ENCODE results near the gene MAPKAPK2.
"Not testable (repeated sequence)": the region's sequence is repeated elsewhere in the genome, so short reads cannot be mapped to it uniquely, and the experiment has no call there.

MAPKAPK2 gene

DNA sequence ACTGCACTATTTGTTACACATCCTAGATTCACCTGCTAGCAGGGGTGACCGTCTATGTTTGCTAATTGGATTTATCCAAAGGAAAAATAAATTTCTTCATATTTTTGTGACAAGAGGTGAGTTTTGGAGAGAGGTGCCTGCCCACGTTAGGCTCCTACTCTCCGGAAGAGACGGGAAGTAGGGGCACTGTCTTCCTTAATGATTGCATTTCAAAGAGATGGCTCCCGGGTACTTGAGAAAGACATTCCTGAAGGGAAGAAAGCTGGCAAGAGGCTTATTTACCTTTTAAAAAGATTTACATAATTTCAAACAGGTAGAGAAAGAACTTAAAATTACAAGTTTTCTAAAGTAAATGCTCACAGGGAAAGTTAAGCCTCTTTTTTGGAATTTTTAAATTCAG is 67.2 kb downstream of the MAPKAPK2 start:
- no peak for DNase-seq

DNA sequence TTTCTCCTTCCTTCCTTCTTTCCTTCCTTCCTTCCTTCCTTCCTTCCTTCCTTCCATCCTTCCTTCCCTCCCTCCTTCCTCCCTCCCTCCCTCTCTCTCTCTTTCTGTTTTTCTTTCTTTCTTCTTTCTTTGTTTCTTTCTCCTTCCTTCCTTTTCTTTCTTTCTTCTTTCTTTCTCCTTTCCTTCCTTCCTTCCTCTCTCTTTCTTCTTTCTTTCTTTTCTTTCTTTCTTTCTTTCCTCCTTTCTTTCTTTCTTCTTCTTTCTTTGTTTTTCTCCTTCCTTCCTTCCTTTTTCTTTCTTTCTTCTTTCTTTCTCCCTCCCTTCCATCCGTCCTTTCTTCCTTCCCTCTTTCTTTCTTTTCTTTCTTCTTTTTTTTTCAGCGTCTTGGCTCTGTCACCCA is 67.8 kb downstream of the MAPKAPK2 start:
- DNase-seq: no peak

DNA sequence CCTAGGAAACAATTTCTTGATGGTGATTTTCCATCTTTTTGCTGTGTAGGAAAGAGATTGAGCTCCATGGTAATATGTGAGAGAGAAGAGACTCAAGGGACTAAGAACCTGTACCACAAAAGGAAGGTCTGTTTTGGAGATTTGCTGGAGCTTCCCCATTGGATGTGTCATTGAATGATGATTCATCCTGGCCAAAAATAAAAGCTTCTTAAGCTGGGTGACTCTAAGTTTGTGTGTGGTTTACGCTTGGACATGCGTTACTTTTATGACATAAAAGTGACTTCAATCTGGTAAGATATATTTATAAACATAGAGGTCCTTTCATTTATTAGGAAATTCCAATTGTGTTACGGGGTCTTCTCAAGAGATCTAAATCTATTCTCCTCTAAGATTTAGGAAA is 68.4 kb downstream of the MAPKAPK2 start:
- DNase-seq: peak; percentile 88

DNA sequence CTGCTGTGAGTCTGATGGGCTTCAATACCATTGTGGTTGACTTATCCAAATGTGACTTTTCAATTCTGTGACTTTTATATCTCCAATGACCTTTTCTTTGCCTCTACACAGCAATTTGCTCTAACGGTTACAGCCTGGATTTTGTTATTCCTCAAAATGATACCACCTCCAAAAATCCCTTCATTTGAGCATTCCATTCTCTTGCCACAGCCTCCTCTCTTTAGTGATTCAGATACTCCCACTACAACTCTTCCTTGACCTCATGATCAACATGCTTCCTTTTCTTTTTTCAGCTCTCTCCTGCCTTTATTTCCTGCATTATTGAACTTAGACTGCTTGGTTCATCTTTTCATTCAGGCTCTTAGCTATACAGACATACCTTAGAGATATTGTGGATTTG is 69.3 kb downstream of the MAPKAPK2 start:
- DNase-seq: no peak

DNA sequence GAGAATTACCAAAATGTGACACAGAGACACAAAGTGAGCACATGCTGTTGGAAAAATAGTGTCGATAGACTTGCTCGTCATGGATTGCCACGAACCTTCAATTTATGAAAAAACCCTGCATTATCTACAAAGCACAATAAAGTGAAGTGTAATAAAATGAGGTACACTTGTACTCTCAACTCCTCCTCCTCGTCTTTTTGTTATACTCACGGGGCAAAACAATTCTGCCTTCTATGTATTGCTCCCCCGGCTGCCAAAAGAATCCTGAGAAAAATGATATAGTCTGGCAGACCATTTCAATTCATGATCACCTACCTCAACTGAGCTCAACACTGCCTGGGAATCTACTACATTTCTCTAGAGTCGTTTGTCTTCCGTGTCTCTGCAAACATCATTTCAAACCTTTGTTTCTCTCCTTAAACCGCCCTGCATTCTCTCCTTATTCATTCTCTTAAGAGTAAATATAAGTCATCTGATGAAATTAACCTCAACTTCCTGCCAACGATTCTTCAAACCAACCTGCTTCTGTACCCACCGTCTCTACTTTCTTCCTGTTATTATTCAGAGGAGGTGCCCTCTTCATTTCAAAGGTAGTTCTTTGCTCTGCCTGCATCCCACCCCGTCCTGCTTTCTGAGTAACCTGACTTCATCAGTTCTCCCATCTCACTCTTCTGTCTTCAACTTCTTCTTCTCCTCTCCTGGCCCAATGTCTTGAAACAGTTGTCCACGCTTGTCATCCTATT is 73.0 kb downstream of the MAPKAPK2 start:
- no peak for DNase-seq

DNA sequence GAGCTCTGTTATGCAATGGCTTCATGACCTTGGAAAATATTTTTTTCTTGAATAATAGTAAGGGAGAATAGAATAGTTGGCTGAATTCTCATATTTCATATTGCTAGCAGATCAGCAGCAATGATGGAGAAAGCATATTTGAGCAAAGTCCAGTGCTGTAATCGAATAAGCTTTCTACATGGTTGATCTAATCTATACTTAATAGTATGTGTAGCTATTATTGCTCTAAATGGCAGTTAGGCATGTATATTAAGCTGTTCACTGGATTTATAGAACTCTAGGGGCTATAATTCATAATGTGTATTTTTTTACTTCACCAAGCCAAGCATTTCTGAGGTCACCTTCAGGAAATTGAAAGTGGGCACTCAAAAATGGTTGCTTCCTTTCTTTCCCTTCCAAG is 75.9 kb downstream of the MAPKAPK2 start:
- DNase-seq: no peak

DNA sequence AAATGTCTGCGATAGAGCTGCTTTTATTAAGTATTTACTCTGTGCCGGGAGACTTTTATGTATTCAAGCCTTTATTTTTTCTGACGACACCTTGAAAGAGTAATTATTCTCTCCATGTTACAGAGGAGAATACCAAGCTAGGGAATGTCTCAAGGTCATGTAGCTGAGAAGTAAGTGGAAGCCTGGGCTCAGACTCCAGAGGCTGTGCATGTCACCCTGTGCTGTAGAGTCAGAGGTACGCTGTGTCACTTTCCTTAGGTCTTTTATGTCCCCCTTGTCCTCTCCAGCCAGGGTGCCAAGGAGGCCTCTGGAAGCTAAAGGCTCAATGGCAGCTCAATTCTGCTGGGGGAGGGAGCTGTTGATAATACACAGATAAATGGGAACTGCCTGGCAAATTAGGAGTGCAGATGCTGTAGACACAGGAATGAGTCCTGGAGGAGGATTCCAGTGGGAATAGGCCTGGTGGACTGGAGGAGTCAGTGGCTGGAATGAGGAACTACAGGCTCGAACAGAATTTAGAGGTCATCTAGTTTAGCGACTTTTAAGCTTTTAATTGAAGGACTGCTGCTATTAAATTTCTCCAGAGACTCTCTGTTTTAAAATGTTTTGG is 76.6 kb downstream of the MAPKAPK2 start:
- DNase-seq: no peak

DNA sequence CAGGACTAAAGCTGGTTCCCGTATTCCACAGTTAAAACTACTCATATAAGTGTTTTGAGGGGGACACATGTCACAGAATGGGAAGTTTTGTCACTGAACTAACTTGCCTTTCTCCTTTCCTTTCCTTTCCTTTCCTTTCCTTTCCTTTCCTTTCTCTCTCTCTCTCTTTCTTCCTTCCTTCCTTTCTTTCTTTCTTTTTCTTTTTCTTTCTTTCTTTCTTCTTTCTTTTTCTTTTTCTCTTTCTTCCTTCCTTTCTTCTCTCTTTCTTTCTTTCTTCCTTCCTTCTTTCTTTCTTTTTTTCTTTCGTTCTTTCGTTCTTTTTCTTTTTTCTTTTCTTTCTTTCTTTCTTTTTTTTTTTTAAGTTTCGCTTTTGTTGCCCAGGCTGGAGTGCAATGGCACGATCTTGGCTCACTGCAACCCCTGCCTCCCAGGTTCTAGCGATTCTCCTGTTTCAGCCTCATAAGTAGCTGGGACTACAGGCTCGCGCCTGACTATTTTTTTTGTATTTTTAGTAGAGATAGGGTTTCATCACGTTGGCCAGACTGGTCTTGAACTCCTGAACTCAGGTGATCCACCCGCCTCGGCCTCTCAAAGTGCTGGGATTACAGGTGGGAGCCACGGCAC is 78.1 kb downstream of the MAPKAPK2 start:
- not testable (repeated sequence) for DNase-seq

DNA sequence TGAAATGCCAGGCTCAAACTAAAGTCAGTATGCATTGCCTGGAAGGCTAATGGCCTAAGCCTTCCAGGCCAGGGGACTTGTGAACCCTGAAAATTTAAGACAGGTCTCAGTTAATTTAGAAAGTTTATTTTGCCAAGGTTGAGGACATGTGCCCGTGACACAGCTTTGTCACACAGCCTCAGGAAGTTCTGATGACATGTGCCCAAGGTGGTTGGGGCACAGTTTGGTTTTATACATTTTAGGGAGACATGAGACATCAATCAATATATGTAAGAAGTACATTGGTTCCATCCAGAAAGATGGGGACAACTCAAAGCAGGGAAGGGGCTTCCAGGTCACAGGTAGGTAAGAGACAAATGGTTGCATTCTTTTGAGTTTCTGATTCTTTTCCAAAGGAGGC is 81.1 kb downstream of the MAPKAPK2 start:
- not testable (repeated sequence) for DNase-seq

DNA sequence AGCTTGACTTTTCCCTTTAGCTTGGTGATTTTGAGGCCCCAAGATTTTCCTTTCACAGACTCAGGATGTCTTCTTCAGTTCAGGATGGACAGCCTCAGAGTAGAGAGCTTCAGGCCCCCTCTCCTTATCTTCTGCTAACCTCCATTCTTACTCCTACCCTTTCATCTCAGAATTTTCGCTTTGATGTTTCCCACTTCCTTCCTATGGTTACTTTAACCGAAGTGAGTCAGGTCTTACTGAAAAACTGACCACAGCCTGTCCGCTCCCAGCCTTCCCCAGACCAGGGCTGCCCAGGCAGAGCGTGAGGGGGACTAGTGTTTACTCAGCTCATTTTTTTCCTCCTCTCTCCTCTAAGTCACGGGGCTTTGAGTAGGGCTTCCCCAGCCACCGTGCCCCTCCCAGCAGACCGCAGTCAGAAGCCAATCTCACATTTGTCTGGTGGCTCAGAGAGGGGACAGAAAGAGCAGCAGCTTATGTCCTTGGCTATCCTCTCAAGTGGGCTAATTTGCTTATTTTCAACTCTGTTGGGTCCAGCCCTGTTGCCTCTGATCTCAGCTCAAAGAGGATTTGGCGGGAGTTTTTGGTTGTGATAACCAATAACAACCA is 81.6 kb downstream of the MAPKAPK2 start:
- DNase-seq: peak; percentile 88

DNA sequence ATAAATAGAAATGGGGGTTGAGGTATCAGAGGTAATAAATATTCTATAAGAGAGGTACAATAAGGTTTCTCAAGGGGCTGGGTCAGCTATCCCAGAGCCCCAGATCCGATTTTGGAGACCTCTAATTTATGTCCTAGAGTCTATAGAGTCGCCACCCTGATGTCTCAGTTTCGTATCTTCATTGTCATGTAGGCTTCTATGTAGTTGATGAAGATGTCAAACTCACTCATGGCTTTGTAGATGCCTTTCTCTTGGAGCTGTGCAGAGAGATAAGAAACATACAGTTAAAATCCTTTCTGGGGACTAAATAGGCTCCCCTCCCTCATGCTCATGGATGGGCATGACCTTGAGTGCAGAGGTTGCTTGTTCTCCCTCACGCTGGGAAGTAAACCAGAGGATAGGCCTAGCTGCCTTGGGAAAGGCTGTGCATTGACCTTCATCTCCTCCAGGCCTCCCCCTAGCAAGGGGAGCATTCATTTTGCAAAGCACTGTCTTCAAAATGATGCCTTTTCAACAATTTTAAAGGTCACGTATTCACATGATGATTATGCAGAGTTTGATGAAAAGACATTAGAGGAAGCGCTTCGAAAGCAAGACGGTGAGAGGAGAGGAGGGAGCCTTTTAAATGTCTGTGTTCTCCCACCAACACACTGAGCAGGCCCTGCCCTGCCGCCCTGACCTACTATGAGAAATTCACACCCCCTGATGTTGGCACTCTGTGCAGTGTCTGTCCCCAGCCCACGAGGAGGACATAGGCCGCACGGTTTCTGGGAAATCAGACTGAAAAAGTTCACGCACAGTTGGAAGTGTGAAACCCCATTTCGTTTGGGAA is 84.0 kb downstream of the MAPKAPK2 start:
- no peak for DNase-seq

DNA sequence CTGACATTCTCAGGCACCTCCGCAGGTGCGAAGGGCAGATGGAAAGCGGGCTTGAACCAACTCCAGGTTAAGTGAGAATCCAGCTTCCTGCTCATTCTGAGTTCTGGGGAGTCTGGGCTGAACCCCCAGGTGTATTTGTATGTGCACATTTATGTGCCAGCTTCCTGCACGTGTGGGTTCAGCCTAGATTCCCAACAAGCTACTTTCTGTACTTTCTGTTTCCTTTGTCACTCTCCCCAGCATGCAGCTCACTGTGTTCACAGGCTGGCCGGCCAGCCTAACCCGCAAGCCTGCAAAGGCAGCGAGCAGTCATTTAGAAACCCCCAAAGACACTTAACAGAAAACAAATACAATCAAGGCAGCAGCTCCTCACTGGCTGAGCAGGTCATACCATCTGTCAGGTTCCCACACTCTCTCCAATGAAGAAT is 84.6 kb downstream of the MAPKAPK2 start:
- DNase-seq: no peak

DNA sequence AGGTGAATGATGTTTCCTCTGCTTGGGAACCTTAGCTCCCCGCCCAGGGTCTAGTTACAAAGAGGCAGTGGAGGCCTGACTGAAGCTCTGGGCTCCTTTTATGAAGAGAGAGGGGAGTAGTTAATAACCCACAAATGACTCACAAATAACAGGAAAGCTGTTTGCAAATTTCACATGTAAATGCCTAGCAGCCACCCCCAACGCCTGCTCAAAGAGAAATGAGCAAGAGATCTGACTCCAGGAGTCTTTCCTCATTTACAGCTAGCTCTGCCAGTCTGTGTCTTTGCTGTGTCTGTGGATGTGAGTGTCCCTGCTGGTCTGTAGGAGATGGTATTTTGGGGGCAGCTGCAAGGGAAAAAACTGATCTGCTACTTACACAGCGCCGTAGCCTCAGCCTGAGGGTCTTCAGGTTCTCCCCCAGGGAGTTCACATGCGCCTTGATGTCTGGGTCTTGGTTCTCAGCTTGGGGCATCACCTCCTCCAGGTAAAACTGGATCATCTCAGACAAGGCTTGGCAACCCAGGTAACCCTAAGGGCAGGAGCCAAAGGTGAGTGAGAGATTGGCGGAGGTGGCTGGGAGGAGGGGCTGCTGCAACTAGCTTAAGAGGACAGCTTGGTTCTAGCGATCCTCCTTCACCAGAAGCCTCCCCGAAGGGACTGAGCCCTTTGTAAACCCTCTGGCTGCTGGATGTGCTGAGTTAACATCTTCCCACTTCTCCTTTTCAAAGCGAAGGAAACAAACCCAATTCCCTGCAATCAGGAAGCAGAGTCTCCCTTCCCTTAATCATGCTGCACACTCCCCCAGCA is 86.0 kb downstream of the MAPKAPK2 start, which contains the start of gene IL19:
Gene IL19 (plus strand): TSS at position 243 of the 807 bp plus-strand sequence. CDS start 65,890 bp downstream, outside the sequence.
- DNase-seq: peak; percentile 89

DNA sequence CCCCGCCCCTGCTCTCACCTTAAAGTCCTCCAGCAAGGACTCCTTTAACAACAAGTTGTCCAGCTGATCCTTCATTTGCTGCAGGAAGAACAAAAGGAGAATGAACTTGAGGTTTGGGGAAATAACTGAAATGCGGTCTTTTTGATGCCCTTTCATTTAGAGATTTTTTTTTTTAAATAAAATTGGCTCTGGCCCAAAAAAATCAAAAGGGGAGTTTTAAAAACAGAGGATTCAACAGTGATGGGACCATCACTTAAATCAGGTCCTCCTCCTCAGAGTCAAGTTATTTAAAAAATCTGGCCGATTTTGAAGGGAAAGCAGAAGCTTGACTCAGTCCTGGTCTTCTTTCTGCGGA is 86.6 kb downstream of the MAPKAPK2 start:
- no peak for DNase-seq

DNA sequence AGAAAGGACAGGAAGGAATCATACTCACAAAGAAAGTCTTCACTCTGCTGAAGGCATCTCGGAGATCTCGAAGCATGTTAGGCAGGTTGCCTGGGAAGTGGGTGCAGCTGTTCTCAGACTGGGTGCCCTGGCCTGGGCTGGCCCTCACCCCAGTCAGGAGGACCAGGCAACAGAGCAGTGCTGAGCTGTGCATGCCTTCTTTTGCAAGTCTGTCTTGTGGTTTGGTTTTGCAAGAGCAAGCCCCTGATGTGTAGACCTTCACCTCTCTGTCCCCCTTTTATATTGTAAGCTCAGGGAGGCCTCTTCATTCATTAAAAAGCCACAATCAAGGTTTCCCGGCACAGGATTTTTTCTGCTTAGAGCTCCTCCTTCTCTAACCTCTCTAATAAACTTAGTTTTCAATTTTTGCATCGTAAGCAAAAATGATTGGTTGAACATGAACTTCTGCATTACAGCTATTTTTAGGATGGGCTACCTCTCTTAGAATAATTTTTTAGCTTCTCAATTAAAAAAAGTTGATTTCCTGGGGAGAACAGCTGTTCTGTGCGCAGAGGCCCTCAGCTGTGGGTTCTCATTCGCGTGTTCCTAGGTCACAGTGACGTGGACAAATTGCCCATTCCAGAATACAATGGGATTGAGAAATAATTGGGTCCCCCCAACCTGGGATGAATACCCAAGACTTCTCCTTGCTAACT is 87.7 kb downstream of the MAPKAPK2 start, which contains the start of gene IL10:
Gene IL10 (minus strand): TSS at position 252 of the 695 bp plus-strand sequence. CDS start 59 bp downstream, at position 193.
- peak; percentile 64 for DNase-seq

DNA sequence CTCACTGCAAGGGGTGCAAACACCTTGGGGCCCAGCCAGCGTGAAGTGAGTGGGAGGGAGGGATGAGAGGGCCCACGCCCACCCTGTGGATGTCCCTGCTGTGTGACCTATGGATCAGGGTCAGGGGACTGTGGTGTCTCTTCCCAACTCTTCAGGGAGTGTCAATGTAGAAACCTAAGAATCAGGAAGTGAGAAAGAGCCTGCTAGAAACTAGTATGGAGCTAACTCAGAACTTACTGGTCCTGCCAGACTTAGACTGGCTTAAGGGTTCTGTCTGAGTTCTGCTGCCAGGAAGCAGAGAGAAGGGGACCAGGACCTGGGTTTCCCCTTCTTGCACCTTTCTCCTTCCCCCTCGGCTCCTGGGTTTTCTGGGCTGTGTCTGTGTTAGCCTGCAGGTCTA is 89.4 kb downstream of the MAPKAPK2 start:
- peak; percentile 77 for DNase-seq

DNA sequence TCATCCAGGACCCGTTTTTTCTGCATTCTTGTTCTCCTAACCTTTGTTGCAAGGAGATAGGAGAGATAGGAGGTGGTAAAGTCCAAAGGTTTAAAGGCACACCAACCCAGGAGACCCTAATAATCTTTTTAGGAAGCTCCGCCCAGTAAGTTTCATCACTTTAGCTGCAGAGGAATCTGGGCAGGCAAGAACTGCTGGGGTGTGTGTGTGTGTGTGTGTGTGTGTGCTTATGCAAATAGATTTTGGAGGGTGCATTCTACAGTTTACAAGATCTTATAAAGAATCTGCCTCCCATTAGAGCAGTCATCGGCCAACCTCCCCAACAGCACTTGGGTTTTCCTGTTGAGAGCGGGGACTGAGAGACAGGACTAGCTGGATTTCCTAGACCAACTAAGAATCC is 91.5 kb downstream of the MAPKAPK2 start:
- DNase-seq: peak; percentile 37

DNA sequence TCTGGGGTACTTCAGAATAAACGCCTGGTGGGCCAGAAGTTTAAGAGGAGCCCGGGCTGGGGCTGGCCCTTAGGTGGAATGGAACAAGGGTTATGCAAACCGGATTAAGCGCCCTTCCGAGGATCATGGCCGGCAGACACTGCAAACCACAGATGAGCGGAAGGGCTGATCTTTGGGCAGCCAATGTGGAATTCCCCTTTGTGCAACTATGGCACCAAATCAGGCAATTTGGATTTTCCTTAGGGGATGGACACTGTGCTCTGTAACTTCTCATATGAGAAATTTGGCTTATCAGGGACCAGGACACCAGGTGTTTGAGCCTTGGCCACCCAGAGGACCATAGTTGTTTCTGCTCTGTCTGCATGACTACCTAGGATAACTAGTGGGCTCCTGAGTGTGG is 93.3 kb downstream of the MAPKAPK2 start:
- peak; percentile 17 for DNase-seq

DNA sequence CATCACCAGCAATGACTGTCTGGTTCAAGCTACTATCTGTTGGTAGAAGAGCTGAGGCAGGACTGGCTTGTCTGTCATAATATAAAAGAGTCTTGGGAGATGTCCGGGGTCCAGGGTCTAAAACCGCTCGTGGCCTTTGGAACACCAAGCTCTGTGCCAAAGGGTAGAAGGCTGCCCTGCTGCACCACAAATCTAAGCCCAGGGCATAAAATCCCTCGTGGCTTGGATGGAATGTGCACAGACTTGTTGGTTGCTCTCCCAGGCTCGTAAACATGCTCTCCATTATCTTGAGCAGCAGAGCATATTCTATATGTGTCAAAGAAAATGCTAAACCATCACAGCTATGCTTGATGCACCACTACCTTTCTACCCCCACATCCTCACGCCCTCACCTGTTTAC is 94.2 kb downstream of the MAPKAPK2 start:
- DNase-seq: not testable (repeated sequence)

DNA sequence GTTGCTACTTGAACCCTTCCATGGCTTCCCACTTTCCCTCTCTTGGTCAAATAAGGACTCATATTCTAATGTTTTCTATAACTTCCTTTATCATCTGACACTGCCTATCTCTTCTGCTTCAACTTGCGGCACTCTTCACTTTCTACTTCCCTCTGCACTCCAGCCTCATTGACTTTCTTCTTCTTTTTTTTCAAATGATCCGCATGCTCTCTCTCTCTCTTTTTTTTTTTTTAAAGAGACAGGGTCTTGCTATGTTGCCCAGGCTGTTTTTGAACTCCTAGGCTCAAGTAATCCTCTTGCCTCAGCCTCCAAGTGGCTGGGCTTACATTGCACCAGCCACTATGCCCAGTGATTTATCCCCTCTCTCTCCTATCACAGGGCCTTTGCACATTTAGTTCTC is 94.9 kb downstream of the MAPKAPK2 start:
- peak; percentile 85 for DNase-seq

DNA sequence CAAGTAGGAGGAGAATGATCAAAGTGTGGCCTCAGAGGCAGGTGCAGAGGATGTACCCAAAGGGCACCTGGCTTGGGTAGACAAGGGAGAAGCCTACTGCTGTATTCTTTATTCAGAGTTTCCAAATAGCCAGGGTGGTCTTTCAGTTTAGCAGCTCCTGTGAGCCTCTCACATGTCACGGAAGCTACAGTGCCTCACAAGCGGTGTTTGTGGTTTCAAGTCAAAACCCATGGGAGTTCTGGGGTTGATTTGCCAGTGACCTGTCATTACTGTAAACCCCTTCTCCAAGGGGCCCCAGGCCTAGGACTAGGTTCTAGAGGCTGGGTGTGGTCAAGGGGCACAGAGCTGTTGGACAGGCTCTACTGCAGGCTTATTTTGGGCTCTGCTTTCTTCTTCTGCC is 97.7 kb downstream of the MAPKAPK2 start:
- peak; percentile 54 for DNase-seq

All from MV-4-11 (cell line).